ENCODE measurements around the gene MFAP4. TPM values are rescaled to one million over a fixed set of nuclear protein-coding genes. Genes with fewer than 3 reads are reported as not detected.

The MFAP4 gene
- total and polyA plus RNA-seq, 2 experiments from 2014 or later = 360 to 739 TPM

DNA sequence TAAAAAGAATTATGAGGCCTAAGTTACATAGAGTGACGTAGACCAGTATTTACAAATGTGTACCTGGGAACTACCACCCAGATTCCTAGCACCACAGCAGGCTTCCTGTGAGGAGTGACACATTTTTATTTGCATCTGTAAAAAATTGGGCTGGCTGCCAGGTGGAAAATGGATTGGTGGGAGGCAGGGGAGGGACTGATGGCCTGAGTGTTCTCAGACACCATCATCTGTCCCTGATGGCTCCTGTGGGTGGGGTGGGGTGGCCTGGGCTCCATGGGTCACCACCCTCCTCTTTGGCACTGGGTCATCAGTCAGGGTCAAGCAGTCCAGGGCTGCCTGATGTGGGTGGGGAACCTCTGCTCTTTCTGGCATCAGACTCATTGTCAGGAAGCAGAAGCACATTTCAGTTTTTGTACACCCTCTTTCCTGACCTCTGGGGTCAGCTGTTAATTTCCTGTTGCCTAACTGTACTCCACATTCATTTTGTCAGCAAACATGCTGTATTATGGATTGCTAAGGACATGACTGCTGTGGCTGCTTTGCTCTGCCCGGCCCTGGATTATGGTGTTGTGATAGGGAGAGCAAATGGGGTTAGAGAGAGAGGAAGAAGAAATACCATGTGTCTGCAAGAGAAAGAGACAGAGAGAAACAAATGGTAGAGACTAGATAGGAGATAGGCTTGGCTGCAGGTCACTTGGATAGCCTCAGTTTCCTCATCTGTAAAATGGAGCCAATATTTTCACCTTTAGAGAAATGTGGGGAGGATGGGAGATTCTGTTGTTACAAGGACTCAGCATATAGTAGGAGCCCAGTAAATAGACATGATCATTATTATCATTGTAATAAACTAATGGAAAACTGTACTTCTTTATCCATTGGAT lies 11.6 kb upstream of the MFAP4 start:
- peak; percentile 55 for DNase-seq (ENCODE audit: low spot score)

GRCh38 chr17:19397556-19398041 lies 10.6 kb upstream of the MFAP4 start:
- peak overlapping the region; percentile 85 for H3K27ac ChIP-seq
- H3K79me2 ChIP-seq = no peaks in the 10 kb centered on the region
- H3K27me3 ChIP-seq = no peaks in the 10 kb centered on the region
- no peaks in the 10 kb centered on the region for H3K9me2 ChIP-seq (replicated peaks; ENCODE audit: insufficient read depth)
- TF ChIP-seq EZH2 (IDR thresholded peaks at IDR 0.05; ENCODE audit: borderline replicate concordance) = no peak
- TF ChIP-seq EZH2phosphoT487 (IDR thresholded peaks at IDR 0.05; ENCODE audit: low read depth, severe bottlenecking, unreplicated experiment) = no peak
- TF ChIP-seq, protein P1, sequence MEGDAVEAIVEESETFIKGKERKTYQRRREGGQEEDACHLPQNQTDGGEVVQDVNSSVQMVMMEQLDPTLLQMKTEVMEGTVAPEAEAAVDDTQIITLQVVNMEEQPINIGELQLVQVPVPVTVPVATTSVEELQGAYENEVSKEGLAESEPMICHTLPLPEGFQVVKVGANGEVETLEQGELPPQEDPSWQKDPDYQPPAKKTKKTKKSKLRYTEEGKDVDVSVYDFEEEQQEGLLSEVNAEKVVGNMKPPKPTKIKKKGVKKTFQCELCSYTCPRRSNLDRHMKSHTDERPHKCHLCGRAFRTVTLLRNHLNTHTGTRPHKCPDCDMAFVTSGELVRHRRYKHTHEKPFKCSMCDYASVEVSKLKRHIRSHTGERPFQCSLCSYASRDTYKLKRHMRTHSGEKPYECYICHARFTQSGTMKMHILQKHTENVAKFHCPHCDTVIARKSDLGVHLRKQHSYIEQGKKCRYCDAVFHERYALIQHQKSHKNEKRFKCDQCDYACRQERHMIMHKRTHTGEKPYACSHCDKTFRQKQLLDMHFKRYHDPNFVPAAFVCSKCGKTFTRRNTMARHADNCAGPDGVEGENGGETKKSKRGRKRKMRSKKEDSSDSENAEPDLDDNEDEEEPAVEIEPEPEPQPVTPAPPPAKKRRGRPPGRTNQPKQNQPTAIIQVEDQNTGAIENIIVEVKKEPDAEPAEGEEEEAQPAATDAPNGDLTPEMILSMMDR (IDR thresholded peaks at IDR 0.05; ENCODE audit: poor library complexity) = no peak
- no peak overlapping the region for H3K4me2 ChIP-seq
- no peak for DNase-seq (ENCODE audit: low spot score)
- H2AFZ ChIP-seq = no peak overlapping the region
- peaks cover 16% of the 10 kb centered on the region for H3K4me1 ChIP-seq (ENCODE audit: insufficient read depth)
- H4K20me1 ChIP-seq (ENCODE audit: insufficient read depth, poor library complexity, severe bottlenecking) = no peaks in the 10 kb centered on the region
- no peak overlapping the region for H3K4me3 ChIP-seq
- H3K36me3 ChIP-seq (replicated peaks; ENCODE audit: insufficient read depth, low read depth) = no peaks in the 10 kb centered on the region
- H3K9me3 ChIP-seq (ENCODE audit: low read depth) = no peaks in the 10 kb centered on the region
- WGBS (ENCODE audit: low lambda C conversion rate, missing lambda C conversion rate) = 69% methylated on average over 6 of the region's 6 CpGs

More for the DNA sequence above, 11.6 kb upstream of the MFAP4 start:
- Histone ChIP-seq H3K9me3 (ENCODE audit: low read depth) (no peaks in the 10 kb centered on the region), H3K4me1 (ENCODE audit: insufficient read depth) (peaks cover 21% of the 10 kb centered on the region), H3K27me3 (no peaks in the 10 kb centered on the region), H3K79me2 (no peaks in the 10 kb centered on the region), H3K4me3 (no peak overlapping the region), H3K9me2 (replicated peaks; ENCODE audit: insufficient read depth) (no peaks in the 10 kb centered on the region), H2AFZ (no peak overlapping the region), H3K4me2 (no peak overlapping the region), H3K36me3 (replicated peaks; ENCODE audit: insufficient read depth, low read depth) (no peaks in the 10 kb centered on the region), H4K20me1 (ENCODE audit: insufficient read depth, poor library complexity, severe bottlenecking) (no peaks in the 10 kb centered on the region), H3K27ac (peak overlapping the region; percentile 85)
- TF ChIP-seq, protein P1 (IDR thresholded peaks at IDR 0.05; ENCODE audit: poor library complexity) = no peak
- no peak for TF ChIP-seq EZH2 (IDR thresholded peaks at IDR 0.05; ENCODE audit: borderline replicate concordance)
- no peak for TF ChIP-seq EZH2phosphoT487 (IDR thresholded peaks at IDR 0.05; ENCODE audit: low read depth, severe bottlenecking, unreplicated experiment)
- 70% methylated on average over 2 of the region's 2 CpGs for WGBS (ENCODE audit: low lambda C conversion rate, missing lambda C conversion rate)

- Histone ChIP-seq H4K20me1 (ENCODE audit: insufficient read depth, poor library complexity, severe bottlenecking) (no peaks in the 10 kb centered on the region), H3K4me3 (no peak overlapping the region), H3K4me2 (no peak overlapping the region), H3K9me3 (ENCODE audit: low read depth) (no peaks in the 10 kb centered on the region), H2AFZ (no peak overlapping the region), H3K27ac (no peak overlapping the region), H3K9me2 (replicated peaks; ENCODE audit: insufficient read depth) (no peaks in the 10 kb centered on the region), H3K79me2 (no peaks in the 10 kb centered on the region), H3K4me1 (ENCODE audit: insufficient read depth) (peaks cover 32% of the 10 kb centered on the region), H3K27me3 (no peaks in the 10 kb centered on the region), H3K36me3 (replicated peaks; ENCODE audit: insufficient read depth, low read depth) (no peaks in the 10 kb centered on the region)
- DNase-seq (ENCODE audit: low spot score) = no peak
- TF ChIP-seq EZH2phosphoT487 (IDR thresholded peaks at IDR 0.05; ENCODE audit: low read depth, severe bottlenecking, unreplicated experiment) = no peak
- TF ChIP-seq, protein P1 (IDR thresholded peaks at IDR 0.05; ENCODE audit: poor library complexity) = no peak
- no peak for TF ChIP-seq EZH2 (IDR thresholded peaks at IDR 0.05; ENCODE audit: borderline replicate concordance)
- 74% methylated on average over 7 of the region's 7 CpGs for WGBS (ENCODE audit: low lambda C conversion rate, missing lambda C conversion rate)
Observed at GRCh38 chr17:19392303-19392702, 5.3 kb upstream of the MFAP4 start.
